Measurements from ENCODE around the gene TMEM165.

Gene TMEM165

GRCh38 chr4:55442541-55442940 lies 46.8 kb downstream of the TMEM165 start:
- no peak overlapping the region for H3K4me3 ChIP-seq (ENCODE audit: control insufficient read depth, low read depth, low read length)
- no peak for TF ChIP-seq CTCF (IDR thresholded peaks at IDR 0.05; ENCODE audit: control insufficient read depth, insufficient read depth, low read depth, low read length, missing control alignments)
- no peak for DNase-seq (ENCODE audit: low read depth)

GRCh38 chr4:55444827-55445226 lies 49.1 kb downstream of the TMEM165 start:
- TF ChIP-seq CTCF (IDR thresholded peaks at IDR 0.05; ENCODE audit: control insufficient read depth, insufficient read depth, low read depth, low read length, missing control alignments), result peak; percentile 72
- no peak for DNase-seq (ENCODE audit: low read depth)
- H3K4me3 ChIP-seq (ENCODE audit: control insufficient read depth, low read depth, low read length), result no peak overlapping the region

- DNase-seq (ENCODE audit: low read depth), result peak; percentile 66
- no peak overlapping the region for H3K4me3 ChIP-seq (ENCODE audit: control insufficient read depth, low read depth, low read length)
- no peak for TF ChIP-seq CTCF (IDR thresholded peaks at IDR 0.05; ENCODE audit: control insufficient read depth, insufficient read depth, low read depth, low read length, missing control alignments)
Observed at GRCh38 chr4:55445921-55446577, 50.3 kb downstream of the TMEM165 start.

- DNase-seq (ENCODE audit: low read depth), result no peak
- no peak for TF ChIP-seq CTCF (IDR thresholded peaks at IDR 0.05; ENCODE audit: control insufficient read depth, insufficient read depth, low read depth, low read length, missing control alignments)
- no peak overlapping the region for H3K4me3 ChIP-seq (ENCODE audit: control insufficient read depth, low read depth, low read length)
Observed at GRCh38 chr4:55446578-55446922, 50.8 kb downstream of the TMEM165 start.

- no peak for DNase-seq (ENCODE audit: low read depth)
- no peak for TF ChIP-seq CTCF (IDR thresholded peaks at IDR 0.05; ENCODE audit: control insufficient read depth, insufficient read depth, low read depth, low read length, missing control alignments)
- H3K4me3 ChIP-seq (ENCODE audit: control insufficient read depth, low read depth, low read length), result no peak overlapping the region
Observed at GRCh38 chr4:55447108-55447708, 51.5 kb downstream of the TMEM165 start.

GRCh38 chr4:55447831-55448230 lies 52.1 kb downstream of the TMEM165 start:
- DNase-seq (ENCODE audit: low read depth), result no peak
- no peak overlapping the region for H3K4me3 ChIP-seq (ENCODE audit: control insufficient read depth, low read depth, low read length)
- TF ChIP-seq CTCF (IDR thresholded peaks at IDR 0.05; ENCODE audit: control insufficient read depth, insufficient read depth, low read depth, low read length, missing control alignments), result no peak

All from AG09309 (cell line).